ENCODE measurements around the gene SRP68. TPM values are rescaled to one million over a fixed set of nuclear protein-coding genes. Genes with fewer than 3 reads are reported as not detected.
A peak's percentile ranks its signal among the peaks of the same experiment; 100 is the strongest.

The SRP68 gene
- total RNA-seq, 1 donor from 2014 or later = 31.7 TPM

DNA sequence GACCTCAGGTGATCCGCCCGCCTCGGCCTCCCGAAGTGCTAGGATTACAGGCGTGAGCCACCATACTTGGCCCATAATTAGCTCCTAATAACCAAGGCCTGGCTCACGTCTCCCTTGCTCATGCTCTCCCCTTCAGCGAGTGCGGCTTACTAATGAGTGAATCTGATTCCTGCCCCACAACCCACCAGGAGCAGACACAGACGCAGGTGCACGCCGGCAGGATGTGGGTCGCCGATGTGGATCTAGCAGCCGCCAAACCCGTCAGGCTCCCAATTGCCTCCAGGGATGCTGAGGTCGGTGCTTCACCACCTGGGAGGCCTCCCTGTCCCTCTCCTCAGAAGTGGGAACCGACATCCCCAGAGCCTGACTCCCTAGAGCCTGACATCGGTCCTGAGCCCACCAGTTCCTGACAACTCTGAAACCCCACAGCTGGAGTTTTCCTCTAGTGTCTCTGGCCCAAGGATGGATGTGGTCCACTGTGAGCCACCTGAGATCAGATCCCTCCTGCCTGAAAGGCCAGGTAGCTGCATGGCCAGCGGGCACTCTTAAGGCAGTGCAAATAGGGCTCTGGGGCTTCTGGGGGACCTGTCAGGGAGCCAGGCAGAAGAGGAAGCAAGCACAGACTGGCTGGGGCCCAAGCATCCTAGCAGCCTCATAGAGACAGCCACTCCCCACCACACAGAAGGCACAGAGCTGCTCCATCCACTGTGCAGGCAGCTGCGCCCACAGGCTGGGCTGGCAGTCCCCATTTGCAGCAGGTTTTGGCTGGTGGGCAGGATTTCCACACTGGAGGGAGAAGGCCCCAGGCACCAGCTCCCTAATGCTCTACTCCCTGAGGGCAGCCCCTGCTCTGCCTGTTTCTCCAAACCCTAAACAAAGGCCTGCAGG, 20.5 kb upstream of the SRP68 start:
- no peaks in the 10 kb centered on the region for H3F3A ChIP-seq (ENCODE audit: low read depth)
- no peaks in the 10 kb centered on the region for H3K79me2 ChIP-seq (ENCODE audit: low read depth)
- no peak overlapping the region for H3K9ac ChIP-seq
- Mint-ChIP-seq H3K36me3 (peaks cover 20% of the 10 kb centered on the region), H3K27ac (no peak overlapping the region), H3K9me3 (no peaks in the 10 kb centered on the region), H3K4me1 (no peaks in the 10 kb centered on the region), H3K4me3 (no peak overlapping the region), H3K27me3 (ENCODE audit: insufficient read depth, low read depth) (peaks cover 2% of the 10 kb centered on the region)
- H3K4me1 ChIP-seq = no peaks in the 10 kb centered on the region
- no peak for TF ChIP-seq EZH2phosphoT487 (IDR thresholded peaks at IDR 0.05)
- no peak for TF ChIP-seq EZH2 (IDR thresholded peaks at IDR 0.05)
- TF ChIP-seq, protein P1, sequence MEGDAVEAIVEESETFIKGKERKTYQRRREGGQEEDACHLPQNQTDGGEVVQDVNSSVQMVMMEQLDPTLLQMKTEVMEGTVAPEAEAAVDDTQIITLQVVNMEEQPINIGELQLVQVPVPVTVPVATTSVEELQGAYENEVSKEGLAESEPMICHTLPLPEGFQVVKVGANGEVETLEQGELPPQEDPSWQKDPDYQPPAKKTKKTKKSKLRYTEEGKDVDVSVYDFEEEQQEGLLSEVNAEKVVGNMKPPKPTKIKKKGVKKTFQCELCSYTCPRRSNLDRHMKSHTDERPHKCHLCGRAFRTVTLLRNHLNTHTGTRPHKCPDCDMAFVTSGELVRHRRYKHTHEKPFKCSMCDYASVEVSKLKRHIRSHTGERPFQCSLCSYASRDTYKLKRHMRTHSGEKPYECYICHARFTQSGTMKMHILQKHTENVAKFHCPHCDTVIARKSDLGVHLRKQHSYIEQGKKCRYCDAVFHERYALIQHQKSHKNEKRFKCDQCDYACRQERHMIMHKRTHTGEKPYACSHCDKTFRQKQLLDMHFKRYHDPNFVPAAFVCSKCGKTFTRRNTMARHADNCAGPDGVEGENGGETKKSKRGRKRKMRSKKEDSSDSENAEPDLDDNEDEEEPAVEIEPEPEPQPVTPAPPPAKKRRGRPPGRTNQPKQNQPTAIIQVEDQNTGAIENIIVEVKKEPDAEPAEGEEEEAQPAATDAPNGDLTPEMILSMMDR (IDR thresholded peaks at IDR 0.05) = no peak
- H3K36me3 ChIP-seq = no peaks in the 10 kb centered on the region
- H3K9me3 ChIP-seq (ENCODE audit: low read depth) = no peaks in the 10 kb centered on the region
- no peak overlapping the region for H3K4me3 ChIP-seq
- H2AFZ ChIP-seq (replicated peaks) = no peak overlapping the region
- no peak overlapping the region for H3K27ac ChIP-seq
- H4K20me1 ChIP-seq (ENCODE audit: low read depth) = no peaks in the 10 kb centered on the region
- H3K27me3 ChIP-seq = no peaks in the 10 kb centered on the region
- no peak for DNase-seq (ENCODE audit: low spot score)
- H3K4me2 ChIP-seq = no peak overlapping the region

DNA sequence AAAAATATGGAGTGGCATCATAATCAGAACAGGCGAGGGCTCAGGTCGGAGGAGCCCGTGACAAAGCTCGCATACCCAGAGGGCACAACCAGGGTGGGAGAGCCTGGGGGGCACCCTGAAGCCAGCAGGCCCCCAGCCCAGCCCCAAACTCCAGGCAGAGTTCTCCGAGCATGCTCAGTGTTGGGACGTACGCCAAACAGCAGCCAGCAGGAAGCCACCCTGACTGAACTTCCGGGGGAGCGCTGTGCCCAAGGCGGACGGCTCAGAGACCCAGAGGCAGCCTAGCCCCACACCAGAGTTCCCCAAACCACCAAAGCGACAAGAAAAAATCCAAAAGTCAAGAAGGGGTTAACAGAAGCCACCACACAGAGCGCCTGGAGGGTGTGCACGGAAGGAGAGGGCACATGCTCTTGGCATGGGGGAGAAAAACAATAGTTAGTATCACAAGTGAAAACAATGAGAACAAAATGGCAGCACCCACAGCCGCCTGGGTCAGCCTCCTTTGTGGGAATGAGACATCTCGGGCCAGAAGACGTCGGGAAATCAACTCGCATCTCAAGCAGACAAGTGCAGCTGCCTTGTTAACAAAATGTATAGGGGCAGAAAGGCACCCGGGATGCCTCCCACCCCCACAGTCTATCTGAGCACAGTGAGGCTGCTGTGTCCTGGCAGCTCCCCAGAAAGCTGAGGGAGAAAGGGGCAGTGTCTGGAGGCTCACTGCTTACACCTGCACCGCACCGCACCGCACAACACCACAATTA, 19.4 kb upstream of the SRP68 start:
- H3K36me3 ChIP-seq = no peaks in the 10 kb centered on the region

DNA sequence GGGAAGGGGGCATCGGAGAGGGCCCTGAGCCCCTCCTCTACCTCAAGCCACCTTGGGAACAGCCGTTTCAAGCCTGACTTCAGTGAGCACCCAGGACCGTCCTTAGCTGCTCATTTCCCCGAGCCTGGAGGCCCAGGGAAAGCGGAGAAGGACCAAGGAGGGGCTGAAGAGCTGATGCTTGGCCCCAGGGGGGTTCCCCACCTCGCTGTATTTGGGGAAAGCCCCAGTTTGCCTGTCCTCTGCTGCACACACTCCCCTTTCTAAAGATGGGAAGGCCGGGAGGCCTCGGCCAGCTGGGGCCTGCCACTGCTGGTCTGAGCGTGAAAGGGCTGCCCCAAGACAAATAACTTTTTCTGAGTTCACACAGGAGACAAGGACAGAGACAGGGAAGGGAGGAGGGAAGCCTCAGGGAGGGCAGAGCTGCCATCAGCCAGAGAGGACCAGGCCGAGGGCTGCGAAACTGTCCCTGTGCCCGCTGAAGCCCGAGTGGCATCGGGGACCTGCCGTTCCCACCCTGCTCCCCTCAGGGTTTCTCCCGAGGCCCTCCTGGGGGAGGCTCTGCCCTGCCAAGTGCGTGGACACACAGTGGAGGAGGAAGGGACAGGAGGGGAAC, 18.3 kb upstream of the SRP68 start:
- Histone ChIP-seq H3K79me2 (ENCODE audit: low read depth) (no peaks in the 10 kb centered on the region), H3K4me3 (no peak overlapping the region), H3K9ac (peak overlapping the region; percentile 32), H3K27ac (no peak overlapping the region), H3K9me3 (ENCODE audit: low read depth) (no peaks in the 10 kb centered on the region), H3K4me2 (no peak overlapping the region), H4K20me1 (ENCODE audit: low read depth) (no peaks in the 10 kb centered on the region), H3K36me3 (no peaks in the 10 kb centered on the region), H3K4me1 (no peaks in the 10 kb centered on the region), H3F3A (ENCODE audit: low read depth) (no peaks in the 10 kb centered on the region), H3K27me3 (no peaks in the 10 kb centered on the region), H2AFZ (replicated peaks) (no peak overlapping the region)
- no peak for DNase-seq (ENCODE audit: low spot score)
- Mint-ChIP-seq H3K36me3 (peaks cover 17% of the 10 kb centered on the region), H3K4me3 (no peak overlapping the region), H3K9me3 (no peaks in the 10 kb centered on the region), H3K27ac (no peak overlapping the region), H3K4me1 (no peaks in the 10 kb centered on the region), H3K27me3 (ENCODE audit: insufficient read depth, low read depth) (peaks cover 2% of the 10 kb centered on the region)
- TF ChIP-seq EZH2 (IDR thresholded peaks at IDR 0.05) = no peak
- TF ChIP-seq, protein P1 (IDR thresholded peaks at IDR 0.05) = no peak
- TF ChIP-seq EZH2phosphoT487 (IDR thresholded peaks at IDR 0.05) = no peak

More for the DNA sequence above, 19.4 kb upstream of the SRP68 start:
- Histone ChIP-seq H3K9ac (no peak overlapping the region), H3K4me3 (no peak overlapping the region), H2AFZ (replicated peaks) (no peak overlapping the region), H4K20me1 (ENCODE audit: low read depth) (no peaks in the 10 kb centered on the region), H3F3A (ENCODE audit: low read depth) (no peaks in the 10 kb centered on the region), H3K4me1 (no peaks in the 10 kb centered on the region), H3K4me2 (no peak overlapping the region), H3K27ac (no peak overlapping the region), H3K79me2 (ENCODE audit: low read depth) (no peaks in the 10 kb centered on the region), H3K27me3 (no peaks in the 10 kb centered on the region), H3K9me3 (ENCODE audit: low read depth) (no peaks in the 10 kb centered on the region)
- DNase-seq (ENCODE audit: low spot score) = no peak
- TF ChIP-seq EZH2phosphoT487 (IDR thresholded peaks at IDR 0.05) (no peak), EZH2 (IDR thresholded peaks at IDR 0.05) (no peak)
- TF ChIP-seq, protein P1 (IDR thresholded peaks at IDR 0.05) = no peak
- Mint-ChIP-seq H3K27me3 (ENCODE audit: insufficient read depth, low read depth) (peaks cover 2% of the 10 kb centered on the region), H3K4me1 (no peaks in the 10 kb centered on the region), H3K27ac (no peak overlapping the region), H3K36me3 (peaks cover 20% of the 10 kb centered on the region), H3K9me3 (no peaks in the 10 kb centered on the region), H3K4me3 (no peak overlapping the region)

Data from neural progenitor cell (in vitro differentiated cells).